NCI-H510A (cell line): ENCODE data around the gene PODNL1.

Experiments
- DNase-seq: peaks from one replicate; lab custom pipeline; 2025; lab: John Stamatoyannopoulos, UW

PODNL1 gene, protein sequence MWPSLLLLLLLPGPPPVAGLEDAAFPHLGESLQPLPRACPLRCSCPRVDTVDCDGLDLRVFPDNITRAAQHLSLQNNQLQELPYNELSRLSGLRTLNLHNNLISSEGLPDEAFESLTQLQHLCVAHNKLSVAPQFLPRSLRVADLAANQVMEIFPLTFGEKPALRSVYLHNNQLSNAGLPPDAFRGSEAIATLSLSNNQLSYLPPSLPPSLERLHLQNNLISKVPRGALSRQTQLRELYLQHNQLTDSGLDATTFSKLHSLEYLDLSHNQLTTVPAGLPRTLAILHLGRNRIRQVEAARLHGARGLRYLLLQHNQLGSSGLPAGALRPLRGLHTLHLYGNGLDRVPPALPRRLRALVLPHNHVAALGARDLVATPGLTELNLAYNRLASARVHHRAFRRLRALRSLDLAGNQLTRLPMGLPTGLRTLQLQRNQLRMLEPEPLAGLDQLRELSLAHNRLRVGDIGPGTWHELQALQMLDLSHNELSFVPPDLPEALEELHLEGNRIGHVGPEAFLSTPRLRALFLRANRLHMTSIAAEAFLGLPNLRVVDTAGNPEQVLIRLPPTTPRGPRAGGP

DNA sequence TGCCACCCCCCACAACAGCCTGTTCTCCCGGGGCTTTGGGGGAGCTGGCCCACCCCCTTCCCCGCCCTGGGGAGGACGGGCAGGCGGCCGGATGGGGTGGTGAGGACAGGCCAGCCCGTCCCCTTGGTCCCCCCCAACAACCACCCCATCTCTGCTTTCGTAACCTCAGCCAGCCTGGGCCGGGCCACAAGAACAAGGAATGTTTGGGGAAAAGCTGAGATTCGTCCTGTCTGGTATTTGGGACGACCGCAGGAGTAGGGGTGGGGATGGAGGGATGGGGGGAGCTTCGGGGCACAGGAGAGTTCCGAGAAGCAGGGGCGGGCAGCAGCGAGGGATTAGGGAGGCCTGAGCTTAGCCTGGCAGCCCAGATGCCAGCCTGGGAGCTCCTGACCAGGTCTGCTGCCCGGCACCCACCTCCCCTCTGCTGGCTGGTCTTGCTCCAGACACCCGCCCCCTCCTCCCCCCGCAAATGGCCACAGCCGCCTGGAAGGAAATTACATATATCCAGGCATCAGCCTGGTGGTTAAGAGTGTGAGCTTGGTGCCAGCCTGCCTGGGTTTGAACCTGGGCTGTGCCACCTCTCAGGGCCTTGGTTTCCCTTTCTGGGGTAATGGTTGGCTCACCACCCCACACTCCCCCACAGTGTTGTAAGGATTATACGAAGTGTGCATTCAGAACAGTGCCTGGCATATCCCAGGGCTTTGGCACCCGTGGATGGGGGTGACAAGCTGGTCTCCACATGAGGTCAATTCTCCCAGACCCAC, at the start of gene PODNL1:
Gene PODNL1, minus strand, starts transcription at position 117 of the 764 bp plus-strand sequence. CDS start 236 bp downstream, outside the sequence.
- DNase-seq = no peak

DNA sequence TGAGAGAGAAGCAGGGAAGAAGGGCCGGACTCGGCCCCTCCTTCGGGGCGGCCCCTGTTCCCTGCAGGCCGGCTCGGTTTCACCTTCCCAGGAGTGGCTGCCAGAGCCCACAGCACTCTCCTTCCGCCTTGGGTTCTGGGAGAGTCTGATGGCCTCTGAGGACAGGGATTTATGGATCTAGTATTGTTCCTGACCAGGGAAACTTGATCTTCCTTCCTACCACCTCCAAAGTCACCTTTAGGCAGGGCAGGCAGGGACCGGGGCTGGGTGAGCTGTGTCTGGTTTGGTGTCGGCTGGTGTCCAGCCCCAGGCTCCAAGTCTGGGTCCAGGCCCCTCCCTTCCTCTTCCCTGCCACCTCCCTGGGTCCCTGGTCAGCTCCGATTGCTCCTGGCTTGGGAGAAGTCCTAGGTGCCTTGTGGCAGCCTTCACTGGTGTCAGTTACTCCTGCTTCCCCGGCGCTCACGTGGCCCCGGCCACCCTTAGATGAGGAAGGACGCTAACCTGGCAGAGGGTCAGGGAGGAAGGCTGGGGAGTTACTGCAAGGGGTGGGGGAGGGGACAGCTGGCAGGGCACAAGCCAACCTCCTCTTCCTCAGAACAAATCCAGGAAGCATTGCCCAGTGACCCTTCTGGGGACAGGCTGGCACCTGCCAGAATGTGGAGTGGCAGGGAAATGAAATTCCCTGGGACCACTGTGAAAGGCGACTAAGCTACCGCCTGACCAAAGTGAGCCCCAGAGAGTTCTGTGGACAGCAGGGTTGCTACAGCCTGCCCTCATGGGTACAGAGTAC, 49.1 kb upstream of the PODNL1 start:
- DNase-seq = no peak

DNA sequence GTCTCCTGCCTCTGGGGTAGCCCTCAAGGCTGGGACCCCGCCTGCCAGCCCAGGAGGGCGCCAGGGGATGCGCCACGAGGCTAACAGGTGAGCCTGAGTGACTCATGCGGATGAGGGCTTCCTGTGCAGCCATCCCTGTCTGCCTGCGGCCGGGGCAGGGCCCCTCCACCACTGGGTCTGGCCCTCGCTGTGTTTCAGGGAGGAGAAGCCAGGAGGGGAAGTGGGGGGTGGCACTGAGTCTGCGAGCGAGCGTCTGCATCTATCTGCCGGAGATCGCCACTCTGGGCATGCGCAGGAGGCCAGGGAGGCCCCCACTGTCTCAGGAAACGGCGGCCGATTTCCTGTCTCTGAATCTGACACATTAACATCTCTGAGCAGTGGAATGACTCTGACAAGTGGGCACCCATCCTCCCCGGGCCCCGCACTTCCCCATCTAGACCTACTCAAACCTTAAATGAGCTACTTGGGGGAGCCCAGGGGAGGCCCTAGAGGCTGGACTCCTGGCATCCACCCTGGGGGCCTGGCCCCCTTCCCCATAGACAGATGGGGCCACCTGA, 48.2 kb upstream of the PODNL1 start:
- peak; percentile 83 for DNase-seq

DNA sequence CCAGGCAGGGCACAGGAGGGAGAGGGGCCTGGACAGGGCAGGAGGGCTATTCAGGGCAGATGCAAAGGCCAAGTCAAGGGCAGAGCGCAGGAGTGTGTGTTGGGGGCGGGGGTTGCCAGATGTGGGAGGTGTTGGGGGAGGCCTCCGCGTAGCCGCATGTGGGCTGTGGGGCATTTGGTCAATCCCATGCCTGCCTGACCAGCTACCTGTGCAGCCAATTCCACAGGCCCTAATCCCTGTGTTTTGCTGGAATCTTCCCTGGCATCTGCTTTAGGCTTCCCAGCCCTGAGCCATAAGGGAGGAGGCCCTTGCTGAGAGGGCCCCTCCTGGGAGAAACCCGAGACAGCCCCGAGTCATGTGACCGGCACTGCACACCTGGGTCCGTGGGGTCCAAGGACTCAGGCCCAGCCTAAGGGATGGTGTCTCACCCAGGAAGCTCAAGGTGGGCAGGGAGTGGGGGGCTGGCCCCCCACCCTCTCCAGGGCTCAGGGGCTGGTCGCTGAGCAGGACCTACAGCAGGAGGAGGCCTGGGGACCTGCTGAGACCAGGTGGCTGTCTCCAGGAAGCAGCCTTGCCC, 47.6 kb upstream of the PODNL1 start:
- DNase-seq = peak; percentile 58

DNA sequence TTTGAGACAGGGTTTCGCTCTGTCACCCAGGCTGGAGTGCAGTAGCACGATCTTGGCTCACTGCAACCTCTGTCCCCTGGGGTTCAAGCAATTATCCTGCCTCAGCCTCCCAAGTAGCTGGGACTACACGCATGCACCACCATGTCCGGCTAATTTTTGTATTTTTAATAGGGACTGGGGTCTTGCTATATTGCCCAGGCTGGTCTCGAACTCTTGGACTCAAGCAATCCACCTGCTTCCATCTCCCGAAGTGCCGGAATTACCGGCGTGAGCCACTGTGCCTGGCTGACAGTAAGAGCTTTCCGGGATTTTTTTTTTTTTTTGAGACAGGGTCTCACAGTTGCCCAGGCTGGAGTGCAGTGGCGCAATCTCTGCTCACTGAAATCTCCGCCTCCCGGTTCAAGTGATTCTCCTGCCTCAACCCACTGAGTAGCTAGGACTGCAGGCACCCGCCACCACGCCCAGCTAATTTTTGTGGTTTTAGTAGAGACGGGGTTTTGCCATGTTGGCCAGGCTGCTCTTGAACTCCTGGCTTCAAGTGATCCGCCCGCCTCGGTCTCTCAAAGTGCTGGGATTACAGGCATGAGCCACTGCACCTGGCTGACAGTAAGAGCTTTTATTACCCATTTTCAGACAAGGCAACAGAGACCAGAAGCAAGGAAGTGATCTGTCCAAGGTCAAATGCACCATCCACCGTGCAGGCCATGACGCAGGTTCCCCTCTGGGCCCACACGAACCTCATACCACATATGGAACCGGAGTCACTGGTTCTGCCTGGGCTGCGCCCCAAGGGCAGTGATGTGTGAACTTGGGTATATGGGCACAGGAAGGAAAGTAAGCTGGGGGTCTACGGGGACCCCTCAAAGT, 46.9 kb upstream of the PODNL1 start:
- DNase-seq = no peak

DNA sequence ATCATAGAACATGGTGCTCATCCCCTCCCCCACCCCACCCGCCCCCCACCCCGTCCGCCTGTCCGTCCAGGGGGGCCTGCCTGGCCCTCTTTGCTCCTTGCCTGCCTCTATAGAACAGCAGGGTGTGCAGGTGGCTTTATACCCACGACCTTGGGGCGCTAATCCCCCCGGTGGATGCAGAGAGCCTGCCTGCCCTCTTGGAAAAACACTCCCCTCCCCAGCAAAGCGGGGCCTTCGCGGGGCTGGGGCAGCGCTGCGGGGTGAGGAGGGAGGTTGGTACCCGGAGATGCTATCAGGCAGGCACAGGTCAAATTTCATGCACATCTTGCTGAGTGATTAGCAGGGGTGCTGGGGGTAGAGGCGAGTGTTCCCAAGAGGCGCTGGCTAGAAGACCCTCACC, 46.0 kb upstream of the PODNL1 start:
- no peak for DNase-seq

DNA sequence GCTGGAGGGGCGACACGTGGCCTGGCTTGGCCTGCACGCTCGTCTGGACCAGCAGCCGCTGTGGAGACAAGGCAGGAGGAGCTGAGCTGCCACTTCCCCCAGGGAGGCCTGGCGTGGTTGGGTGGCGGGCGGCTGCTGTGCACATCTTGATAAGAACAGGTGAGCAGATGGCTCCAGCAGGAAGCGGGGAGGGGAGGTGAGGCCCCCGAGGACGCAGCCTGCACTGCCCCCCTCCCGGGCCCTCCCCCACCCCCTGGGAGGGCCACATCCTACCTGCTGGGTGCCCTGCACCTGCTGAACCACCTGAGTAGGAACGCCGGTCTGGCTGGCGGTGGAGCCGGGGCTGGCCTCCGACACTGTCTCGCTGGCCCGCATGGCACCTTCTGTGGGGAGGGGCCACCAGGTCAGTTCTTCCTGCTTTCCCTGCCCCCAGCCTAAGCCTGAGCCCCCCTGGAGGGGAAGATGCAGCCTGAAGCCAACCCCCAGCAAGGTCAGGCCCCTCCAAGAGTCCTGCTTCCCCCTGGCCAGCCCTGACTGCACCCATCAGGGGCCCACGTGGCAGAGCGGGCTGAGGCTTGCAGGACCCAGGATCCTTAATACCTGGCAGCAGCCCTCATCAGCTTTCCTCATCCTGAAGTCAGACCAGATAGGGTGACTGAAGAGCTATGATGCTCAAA, 45.1 kb upstream of the PODNL1 start:
- DNase-seq = peak; percentile 91

DNA sequence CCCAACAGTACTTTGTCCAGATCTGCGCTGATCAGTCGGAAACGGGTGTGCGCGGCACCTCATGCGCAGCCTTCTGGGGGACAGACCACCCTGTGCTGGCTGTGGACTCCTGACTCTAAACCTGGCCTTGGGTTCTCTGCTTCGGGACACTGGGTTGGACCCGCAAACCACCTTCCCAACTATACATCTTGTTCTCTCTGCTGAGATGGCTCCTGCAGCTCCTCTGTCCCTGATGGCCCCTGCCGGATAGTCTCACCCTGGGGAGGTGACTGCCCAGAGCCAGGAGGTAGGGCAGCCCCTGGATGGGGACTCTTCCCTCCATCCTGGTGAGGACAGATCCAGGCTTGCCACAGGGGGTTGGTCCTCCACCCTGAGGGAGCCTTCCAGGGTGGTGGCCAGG, 44.6 kb upstream of the PODNL1 start:
- DNase-seq = no peak

DNA sequence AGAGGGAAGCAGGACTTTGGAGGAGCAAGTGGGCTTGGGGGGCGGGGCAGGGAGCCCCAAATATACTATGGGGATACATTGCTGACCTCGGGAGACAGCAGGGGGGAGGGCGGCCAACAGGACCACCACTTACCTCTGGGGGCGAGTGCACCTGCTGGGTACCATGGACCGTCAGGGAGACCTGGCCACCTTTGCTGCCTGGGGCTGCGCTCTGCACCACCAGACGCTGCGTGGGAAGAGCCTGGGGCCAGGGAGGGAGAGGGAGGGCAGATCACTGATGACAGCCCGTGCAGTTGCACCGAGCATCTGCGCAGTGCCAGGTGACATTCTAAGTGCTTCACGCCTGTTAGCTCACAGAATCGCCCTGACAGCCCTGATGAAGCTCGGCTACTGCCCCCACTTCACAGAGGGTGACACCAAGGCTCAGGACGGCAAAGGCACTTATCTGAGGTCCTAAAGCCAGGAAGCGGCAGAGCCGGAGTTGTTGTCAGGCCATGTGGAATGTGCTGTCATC, 43.8 kb upstream of the PODNL1 start:
- no peak for DNase-seq

DNA sequence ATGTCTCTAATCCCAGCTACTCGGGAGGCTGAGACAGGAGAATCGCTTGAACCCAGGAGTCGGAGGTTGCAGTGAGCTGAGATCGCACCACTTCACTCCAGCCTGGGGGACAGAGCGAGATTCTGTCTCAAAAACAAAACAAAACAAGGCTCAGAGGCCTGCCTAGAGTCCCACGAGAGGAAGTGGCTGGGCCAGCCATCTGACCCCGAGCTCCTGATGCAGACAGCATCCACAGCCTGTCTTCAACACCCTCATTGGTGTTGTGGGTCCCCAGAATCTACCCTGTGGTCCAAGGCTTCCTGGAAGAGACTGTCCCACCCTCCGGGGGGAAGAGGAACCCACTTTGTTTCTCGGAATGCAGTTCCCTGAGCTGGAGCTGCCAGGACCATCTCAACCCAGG, 43.2 kb upstream of the PODNL1 start:
- no peak for DNase-seq

DNA sequence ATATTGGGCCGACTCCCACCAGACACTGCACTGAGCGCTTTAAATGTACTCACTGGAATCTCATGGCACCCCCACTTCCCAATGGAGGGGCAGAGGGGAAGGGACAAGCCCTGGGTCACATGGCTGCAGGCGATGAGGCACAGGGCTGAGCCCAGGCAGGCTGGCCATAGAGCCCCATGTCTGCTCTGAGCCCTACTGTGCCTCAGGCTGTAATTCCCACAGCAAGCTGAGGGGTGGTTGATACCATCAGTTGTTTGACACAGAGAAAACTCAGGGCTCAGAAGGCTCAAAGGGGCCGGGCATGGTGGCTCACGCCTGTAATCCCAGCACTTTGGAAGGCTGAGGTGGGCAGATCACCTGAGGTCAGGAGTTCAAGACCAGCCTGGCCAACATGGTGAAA, 42.8 kb upstream of the PODNL1 start:
- DNase-seq = no peak

DNA sequence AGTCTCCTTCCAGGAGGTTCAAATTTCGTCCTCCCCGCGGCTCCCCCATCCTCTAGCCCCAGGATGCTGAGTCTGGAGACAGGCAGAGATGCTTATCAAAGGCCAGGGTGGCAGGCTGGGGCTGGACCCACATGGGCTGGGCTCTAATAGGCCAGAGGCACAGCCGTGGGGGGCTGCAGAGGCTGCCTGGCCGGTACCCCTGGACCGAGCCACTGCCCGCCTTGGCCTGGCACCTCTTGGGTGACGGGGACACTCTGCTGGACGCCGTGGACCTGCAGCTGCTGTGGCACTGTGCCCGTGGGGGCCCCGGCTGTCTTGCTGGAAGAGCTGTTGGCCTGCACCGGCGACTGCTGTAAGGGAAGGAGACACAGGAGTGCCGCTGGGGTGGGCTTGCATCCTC, 42.1 kb upstream of the PODNL1 start:
- DNase-seq = no peak

DNA sequence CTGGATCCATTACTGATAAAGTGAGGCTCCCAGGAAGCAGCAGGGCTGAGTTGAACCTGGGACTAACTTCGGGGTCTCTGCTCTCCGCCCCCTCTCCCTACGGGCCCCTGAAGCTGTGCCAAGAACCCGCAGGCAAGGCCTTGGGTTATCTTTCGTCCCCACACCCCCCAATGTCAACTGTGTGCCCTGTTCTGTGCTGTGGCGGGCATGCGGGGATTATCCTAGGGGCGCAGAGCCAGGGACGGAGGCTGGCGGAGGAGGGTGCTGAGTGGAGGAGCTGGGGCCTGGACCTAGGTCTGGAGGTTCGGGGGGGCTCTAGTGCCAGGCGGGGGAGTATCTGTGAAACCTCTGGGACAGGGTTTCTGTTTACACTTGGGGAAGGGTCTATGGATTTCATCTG, 41.5 kb upstream of the PODNL1 start:
- no peak for DNase-seq

DNA sequence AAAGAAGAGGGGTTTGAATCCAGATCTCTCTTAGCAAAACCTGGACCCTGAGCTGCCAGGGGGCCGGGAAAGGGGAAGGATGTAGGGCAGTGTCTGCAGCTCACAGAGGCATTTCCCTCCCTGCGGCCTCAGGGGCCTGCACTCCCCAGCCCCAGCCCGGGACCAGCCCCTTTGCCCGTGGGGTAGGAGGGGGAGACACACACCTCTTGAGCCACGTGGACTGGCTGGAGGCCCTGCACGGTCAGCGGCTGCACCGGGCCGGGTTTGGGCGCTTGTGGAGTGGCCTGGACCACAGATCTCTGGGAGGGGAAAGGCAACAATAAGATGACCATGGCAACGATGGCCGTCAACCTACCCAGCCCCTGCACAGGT, 41.0 kb upstream of the PODNL1 start:
- DNase-seq = no peak

DNA sequence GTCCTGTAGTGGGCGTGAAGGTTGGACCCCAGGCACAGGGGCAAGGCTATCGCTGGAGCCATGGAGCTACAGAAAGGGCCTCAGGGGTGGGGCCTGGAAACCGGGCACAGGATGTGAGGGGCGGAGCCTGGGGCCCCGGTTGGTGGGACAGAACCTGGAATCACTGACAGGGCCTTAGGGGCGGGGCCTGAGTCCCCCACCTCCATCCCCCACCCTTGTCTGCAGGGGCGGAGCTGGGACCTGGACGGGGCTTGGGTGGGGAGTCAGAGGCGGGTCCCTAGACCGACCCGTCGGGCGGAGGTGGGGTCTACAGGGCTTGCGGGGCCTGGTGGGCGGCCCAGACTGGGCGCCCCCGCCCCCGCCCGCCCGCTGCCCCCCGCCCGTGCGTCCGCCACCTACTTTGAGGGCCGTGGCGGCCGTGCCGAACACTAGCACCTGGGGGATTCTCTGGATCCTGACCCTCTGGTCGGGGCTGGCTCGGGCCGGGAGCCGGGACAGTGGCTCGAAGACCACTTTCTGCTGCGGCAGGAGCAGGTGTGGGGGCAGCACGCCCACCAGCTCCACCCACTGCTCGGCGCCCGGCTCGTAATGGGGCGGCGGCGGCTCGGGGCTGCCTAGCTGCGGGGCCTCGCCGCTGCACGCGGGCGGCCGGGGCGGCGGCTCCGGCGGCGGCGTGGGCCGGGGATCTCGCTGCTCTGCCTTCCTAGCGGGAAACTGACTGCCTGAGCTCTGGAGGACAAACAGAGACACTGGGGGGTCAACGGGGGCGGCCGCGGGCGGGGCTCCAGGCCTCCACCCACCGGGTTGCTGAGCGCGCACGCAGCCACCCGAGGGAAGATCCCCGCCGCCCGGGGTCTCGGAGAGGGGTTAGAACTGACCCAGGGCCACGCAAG, 40.4 kb upstream of the PODNL1 start:
- no peak for DNase-seq

DNA sequence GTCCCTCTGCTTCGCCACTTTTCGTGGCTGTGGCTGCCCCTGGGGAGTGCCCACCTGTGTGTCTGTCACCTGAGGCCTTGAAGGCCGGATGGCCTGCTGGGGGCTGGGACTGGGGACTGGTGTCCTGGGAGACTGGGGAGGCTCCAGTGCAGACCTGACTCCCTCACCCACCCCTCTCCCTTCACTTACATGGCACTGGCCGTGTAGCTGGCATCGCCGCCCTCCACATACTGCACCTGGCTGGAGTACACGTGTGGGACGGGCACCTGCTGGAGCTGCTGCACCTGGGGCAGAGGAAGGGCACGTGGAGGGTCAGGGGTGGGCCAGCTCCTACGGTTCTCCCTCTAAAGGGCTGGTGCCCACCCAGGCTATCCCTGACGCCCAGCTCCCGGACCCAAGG, 39.6 kb upstream of the PODNL1 start:
- DNase-seq = no peak

DNA sequence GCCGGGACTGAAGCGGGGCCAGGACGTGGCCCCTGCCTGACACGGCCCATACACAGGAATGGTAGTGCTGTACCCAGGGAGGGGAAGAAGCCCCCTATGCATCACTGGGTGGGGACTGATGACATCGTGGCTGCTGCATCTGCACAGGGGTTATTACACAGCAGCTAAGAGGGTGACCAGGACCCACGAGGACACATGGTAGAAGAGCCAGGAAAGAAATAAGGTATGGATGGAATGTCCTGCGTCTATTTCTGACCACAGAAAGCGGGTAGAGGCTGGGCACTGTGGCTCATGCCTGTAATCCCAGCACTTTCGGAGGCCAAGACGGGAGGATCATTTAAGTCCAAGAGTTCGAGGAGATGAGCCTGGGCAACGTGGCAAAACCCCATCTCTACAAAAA, 38.2 kb upstream of the PODNL1 start:
- DNase-seq = no peak

DNA sequence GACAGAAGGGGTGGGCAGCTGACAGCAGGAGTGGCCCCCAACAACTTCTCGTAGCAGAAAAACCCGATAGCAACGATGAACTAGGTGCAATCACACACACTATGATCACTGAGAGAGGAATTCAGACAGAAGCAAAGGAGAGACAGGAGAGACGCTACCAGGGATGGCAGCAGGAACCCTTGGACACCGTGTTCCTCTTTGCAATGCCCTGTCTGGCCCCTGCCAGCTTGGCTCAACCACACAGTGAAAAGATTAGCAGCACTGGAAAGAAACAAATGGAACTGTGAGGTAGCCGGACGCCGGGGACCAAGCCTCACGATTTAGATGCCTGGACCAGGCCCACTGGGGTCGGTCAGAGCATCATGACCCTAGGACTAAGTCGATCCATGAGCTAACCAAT, 37.7 kb upstream of the PODNL1 start:
- DNase-seq = no peak

DNA sequence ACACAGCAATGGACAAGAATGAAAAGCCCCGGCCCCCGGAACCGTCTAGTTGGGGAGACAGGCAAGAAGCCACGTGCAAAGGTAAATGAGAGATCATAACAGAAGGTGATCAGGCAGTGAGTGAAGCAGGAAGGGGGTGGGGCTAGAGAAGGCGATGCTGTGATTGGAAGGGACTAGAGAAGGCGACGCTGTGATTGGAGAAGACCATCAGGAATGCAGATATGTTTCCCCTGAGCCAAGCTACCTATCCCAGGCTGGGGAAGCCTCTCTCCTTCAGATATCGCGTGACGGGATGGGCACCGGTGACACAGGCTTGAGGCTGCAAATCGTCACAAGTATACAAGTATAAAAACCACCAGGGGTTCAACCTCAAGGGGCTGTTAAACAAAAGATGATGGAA, 35.9 kb upstream of the PODNL1 start:
- peak; percentile 80 for DNase-seq
